SJCRH30 (cell line): ENCODE measurements around the gene TMED10. TPM values are rescaled to one million over a fixed set of nuclear protein-coding genes. Genes with fewer than 3 reads are reported as not detected.

Source experiments
- DNase-seq, 2 experiments: peaks; one replicate each; pipeline ENCODE4 v3.0.0-alpha.2; 2015 to 2020
- H3K27ac ChIP-seq: fragments of 250-450 bp; sonication (Bioruptor Pico); 2 replicates; pipeline ENCODE4 v1.5.1; 2020; ENCODE audit warnings: mild to moderate bottlenecking, moderate library complexity
- H3K27me3 ChIP-seq: fragments of 250-450 bp; sonication (Bioruptor Pico); 2 replicates; pipeline ENCODE4 v1.5.1; 2020; ENCODE audit warnings: mild to moderate bottlenecking, moderate library complexity
- H3K36me3 ChIP-seq: fragments of 250-450 bp; sonication (Bioruptor Pico); 2 replicates; pipeline ENCODE4 v1.5.1; 2020; ENCODE audit warnings: mild to moderate bottlenecking, moderate library complexity
- H3K4me1 ChIP-seq: fragments of 250-450 bp; sonication (Bioruptor Pico); 2 replicates; pipeline ENCODE4 v1.5.1; 2020; ENCODE audit warnings: mild to moderate bottlenecking, moderate library complexity
- H3K4me3 ChIP-seq: fragments of 250-450 bp; sonication (Bioruptor Pico); 2 replicates; pipeline ENCODE4 v1.5.1; 2020; ENCODE audit warnings: mild to moderate bottlenecking, moderate library complexity
- H3K9me3 ChIP-seq: fragments of 250-450 bp; sonication (Bioruptor Pico); replicated peaks from 2 replicates; pipeline ENCODE4 v1.5.1; 2020; ENCODE audit warnings: mild to moderate bottlenecking, moderate library complexity
- total RNA-seq: library from RNA; depleted of rRNA; stranded (reverse); fragments of >200 nt; shearing (Covaris generic); gene quantifications from 2 replicates; pipeline ENCODE4 v1.2.3, GENCODE V29; 2014; rRNA removed

The TMED10 gene
- 119 and 123 TPM in 2 replicates for total RNA-seq

DNA sequence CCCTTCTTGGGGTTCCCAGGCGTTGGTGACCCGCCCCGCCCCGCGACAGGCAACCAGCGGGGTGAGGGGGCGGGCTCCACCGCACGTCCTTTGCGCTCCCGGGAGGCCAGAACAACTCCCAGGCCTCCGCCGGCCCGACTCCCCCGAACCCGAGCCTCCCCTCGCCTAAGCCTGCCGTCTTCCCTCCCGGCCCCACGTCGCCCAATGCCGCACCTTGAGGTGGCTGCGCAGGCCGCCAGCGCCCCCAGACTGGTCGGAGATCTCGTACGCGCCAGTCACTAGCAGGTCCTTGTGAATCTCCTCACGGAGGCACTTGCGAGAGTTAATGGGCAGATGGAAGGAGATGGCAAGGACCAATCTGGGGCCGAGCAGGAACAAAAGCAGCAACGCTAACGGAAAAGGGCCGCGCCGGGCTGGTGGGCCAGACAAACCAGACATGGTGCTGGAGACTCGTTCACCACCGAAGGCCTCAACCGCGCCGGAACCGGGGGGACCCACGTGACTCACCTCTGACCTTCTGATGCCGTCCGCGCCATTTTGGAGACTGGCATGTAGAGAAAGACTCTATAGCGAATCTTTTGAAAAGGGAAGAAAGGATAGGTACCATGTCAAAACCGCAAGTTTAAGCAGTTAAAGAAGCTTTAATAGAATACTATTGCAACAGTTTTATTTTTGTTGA lies at the start of gene TMED10:
TSS of gene TMED10 (minus strand) at position 471 of the 679 bp plus-strand sequence. CDS start at position 438, 33 bp downstream.
- Histone ChIP-seq H3K36me3 (no peaks in the 10 kb centered on the region), H3K27ac (peak within 1 kb of the TSS; percentile 89), H3K4me1 (peaks cover 4% of the 10 kb centered on the region), H3K9me3 (no peaks in the 10 kb centered on the region), H3K27me3 (no peaks in the 10 kb centered on the region), H3K4me3 (peak within 1 kb of the TSS; percentile 78)
- peak; percentile 87 to 92 for DNase-seq

DNA sequence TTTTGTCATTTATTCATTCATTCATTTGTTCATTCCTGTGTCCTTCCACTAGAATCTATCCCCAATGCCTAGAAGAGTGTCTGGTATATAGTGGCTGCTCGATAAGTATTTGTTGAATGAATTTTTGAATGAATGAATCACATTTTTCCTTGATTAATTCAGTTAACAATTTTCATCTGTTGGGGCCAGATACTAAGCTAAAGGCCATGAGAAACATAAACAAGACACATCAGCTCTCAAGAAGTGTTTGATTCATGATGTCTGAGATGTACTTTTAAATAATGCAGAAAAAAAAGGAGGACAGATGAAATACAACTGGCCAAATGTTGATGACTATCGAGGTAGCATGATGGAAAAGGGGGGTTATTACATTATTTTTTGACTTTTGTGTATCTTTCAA lies 48.1 kb upstream of the TMED10 start:
- Histone ChIP-seq H3K36me3 (no peaks in the 10 kb centered on the region), H3K4me3 (no peak overlapping the region), H3K4me1 (peaks cover 9% of the 10 kb centered on the region), H3K9me3 (no peaks in the 10 kb centered on the region), H3K27me3 (no peaks in the 10 kb centered on the region), H3K27ac (no peak overlapping the region)
- DNase-seq: no peak

DNA sequence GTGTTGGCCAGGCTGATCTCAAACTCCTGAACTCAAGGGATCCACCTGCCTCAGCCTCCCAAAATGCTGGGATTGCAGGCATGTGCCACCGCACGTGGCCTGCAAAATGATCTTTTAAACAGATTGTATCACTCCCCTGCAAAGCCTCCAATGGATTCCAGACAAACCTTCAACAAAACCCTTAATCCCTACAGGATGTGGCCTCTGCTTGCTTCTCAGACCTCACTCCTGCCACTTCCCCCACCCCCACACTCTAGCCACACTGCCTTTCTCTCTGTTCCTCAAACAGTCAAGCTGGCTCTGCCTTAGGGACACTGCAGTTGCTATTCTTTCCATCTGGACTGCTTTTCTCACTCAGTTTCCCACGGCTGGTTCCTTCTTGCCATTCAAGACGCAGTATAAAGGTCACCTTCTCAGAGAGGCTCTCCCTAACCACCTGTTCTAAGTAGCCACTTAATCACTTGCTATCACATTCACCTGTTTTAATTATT lies 47.3 kb upstream of the TMED10 start:
- H3K4me1 ChIP-seq: peaks cover 9% of the 10 kb centered on the region
- no peaks in the 10 kb centered on the region for H3K36me3 ChIP-seq
- no peak overlapping the region for H3K27ac ChIP-seq
- H3K9me3 ChIP-seq: no peaks in the 10 kb centered on the region
- H3K27me3 ChIP-seq: no peaks in the 10 kb centered on the region
- peak; percentile 73 to 78 for DNase-seq
- no peak overlapping the region for H3K4me3 ChIP-seq

DNA sequence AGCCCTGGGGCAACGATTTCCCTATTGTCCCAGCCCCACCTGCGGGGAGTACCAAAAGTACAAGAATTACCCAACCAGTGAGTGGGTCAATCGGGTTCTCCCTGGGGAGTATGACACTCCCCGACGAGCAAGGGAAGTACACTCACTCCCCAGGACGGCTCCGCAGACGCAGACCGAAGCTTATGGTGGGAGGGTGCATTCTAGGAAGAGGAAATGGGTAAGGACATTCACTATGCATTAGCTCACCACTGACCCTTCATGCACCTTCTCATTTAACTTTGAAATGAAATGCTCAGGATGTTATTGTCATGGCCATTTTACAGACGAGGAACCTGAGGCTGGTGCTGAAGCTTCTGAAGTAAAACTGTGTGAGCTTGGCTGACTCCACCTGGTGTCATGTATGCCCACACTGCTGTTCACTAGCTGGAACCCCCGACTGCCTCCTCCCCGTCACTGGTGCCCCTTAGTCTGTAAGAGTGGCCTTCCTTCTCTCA lies 45.8 kb upstream of the TMED10 start:
- no peak overlapping the region for H3K4me3 ChIP-seq
- H3K27me3 ChIP-seq: no peaks in the 10 kb centered on the region
- H3K27ac ChIP-seq: no peak overlapping the region
- peaks cover 9% of the 10 kb centered on the region for H3K4me1 ChIP-seq
- peak in 1 of 2 experiments; percentile 16 for DNase-seq
- no peaks in the 10 kb centered on the region for H3K9me3 ChIP-seq
- H3K36me3 ChIP-seq: no peaks in the 10 kb centered on the region

DNA sequence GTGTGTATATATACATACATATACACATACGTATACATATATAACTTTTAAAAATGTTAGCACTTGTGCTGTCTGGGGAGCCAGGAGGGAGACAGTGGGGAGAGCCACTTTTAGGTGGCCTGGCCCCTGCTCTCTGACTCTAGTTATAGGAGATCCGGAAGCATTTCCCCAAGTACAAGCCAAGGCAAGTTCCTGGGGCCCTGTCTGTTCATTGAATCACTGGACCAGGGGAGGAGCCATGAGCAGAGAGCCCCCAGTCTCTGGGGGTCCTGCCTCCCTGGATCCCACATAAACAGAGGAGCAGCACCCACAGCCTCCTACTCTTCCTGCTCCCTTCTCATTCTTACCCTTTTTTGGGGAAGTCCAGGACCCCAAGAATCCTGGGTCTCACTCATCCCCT lies 45.4 kb upstream of the TMED10 start:
- H3K27me3 ChIP-seq: no peaks in the 10 kb centered on the region
- no peak overlapping the region for H3K27ac ChIP-seq
- H3K4me3 ChIP-seq: no peak overlapping the region
- DNase-seq: no peak
- H3K4me1 ChIP-seq: peaks cover 9% of the 10 kb centered on the region
- no peaks in the 10 kb centered on the region for H3K36me3 ChIP-seq
- H3K9me3 ChIP-seq: no peaks in the 10 kb centered on the region

DNA sequence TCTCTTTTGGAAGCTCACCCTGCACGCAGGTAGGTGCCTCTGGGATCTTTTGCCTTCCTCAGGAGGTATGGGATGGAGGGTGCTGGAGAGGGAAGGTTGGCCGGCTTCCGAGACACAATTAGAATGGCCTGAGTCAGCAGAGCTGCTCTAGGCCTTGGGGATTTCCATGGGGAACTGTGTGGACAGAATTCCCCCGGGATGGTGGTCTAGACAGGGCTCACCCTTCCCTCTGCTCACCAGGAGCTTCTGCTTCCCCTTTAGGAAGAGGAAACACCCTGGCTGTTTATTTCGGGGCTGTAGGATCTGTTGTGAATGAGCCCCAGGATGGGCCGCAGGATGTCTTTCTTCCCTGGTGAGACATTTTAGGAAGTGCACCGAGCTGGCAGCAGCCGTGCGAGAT lies 43.7 kb upstream of the TMED10 start:
- peaks cover 9% of the 10 kb centered on the region for H3K4me1 ChIP-seq
- no peak overlapping the region for H3K4me3 ChIP-seq
- no peak for DNase-seq
- no peaks in the 10 kb centered on the region for H3K36me3 ChIP-seq
- no peaks in the 10 kb centered on the region for H3K27me3 ChIP-seq
- no peak overlapping the region for H3K27ac ChIP-seq
- no peaks in the 10 kb centered on the region for H3K9me3 ChIP-seq

DNA sequence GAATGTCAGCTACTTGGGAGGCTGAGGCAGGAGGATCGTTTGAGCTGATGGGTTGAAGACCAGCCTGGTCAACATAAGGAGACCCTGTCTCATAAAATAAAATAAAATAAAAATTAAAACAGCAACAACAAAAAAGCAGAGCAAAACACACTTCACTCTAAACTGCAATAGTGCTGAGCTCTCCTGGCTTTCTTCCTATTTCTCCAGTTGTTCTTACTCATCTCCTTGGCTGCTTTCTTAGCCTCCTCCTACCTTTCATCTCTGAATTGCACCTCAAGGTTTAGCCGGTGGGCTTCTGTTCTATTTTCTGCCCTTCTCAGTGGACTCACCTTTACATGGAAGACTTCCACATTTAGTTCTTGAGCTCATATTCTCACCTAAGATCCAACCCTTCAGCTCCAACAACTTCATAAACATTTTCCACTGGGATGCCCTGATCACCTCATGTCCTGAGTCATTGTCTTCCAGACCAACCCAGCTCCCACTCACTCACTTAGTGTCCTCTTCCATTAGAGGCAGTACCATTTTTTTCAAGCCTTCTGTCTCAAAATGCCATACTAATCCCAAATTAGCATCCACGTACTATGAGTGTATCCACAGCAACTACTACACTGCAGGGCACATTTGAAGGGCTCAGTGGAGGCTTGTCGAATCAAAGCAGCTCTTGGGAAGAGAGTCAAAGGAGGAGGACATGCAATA lies 41.2 kb upstream of the TMED10 start:
- H3K27me3 ChIP-seq: no peaks in the 10 kb centered on the region
- no peak for DNase-seq
- H3K36me3 ChIP-seq: no peaks in the 10 kb centered on the region
- H3K27ac ChIP-seq: no peak overlapping the region
- no peaks in the 10 kb centered on the region for H3K9me3 ChIP-seq
- peaks cover 3% of the 10 kb centered on the region; the same call in 1 of the 2 replicates for H3K4me1 ChIP-seq
- no peak overlapping the region for H3K4me3 ChIP-seq

DNA sequence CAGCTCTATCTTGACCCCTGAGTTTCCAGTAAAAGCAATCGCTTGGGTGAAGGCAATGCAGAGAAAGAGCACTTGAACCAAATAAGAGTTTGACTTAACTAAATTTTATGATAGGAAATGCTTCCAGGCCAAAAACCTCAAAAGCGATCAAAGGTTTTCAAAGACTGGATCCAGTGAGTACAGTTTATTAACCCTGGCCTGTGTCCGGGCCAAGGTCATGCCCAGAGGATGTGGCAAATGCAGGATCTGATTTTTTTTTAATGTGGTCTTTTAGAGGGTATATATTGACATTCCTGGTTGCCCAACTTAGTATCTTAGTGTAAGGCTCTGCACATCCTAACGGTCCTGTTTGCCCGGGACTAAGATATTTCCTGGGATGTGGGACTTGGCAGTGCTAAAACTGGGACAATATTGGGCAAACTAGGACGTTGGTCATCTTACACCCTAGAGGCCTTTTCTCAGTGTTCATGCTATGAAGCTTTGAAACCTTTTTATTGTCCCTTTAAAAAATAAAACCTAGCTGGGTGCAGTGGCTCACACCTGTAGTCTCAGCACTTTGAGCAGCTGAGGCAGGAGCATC lies 40.1 kb upstream of the TMED10 start:
- no peak for DNase-seq
- Histone ChIP-seq H3K4me1 (peaks cover 3% of the 10 kb centered on the region; the same call in 1 of the 2 replicates), H3K27ac (no peak overlapping the region), H3K9me3 (no peaks in the 10 kb centered on the region), H3K4me3 (no peak overlapping the region), H3K36me3 (no peaks in the 10 kb centered on the region), H3K27me3 (no peaks in the 10 kb centered on the region)

DNA sequence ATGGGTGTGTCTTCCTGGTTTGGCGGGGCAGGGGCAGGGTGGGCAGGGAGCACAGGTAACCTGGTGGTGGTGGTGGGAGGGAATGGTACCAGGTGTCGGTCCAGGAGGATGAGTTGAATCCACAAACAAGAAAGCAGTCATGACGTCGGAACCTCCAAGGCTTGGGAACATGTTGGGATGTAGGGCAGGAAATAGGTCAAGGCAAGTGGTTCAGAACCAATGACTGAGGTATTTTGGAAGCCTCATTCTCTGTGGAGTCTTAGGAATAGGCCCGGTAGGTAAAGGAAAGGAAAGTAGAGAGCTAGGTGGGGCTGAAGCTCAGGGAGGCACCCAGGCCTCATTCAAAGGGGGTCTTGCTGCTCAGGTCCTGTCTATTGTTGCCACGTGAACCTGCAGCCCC lies 39.1 kb upstream of the TMED10 start:
- Histone ChIP-seq H3K4me3 (no peak overlapping the region), H3K27ac (no peak overlapping the region), H3K36me3 (no peaks in the 10 kb centered on the region), H3K9me3 (no peaks in the 10 kb centered on the region), H3K4me1 (peaks cover 3% of the 10 kb centered on the region; the same call in 1 of the 2 replicates), H3K27me3 (no peaks in the 10 kb centered on the region)
- no peak for DNase-seq

DNA sequence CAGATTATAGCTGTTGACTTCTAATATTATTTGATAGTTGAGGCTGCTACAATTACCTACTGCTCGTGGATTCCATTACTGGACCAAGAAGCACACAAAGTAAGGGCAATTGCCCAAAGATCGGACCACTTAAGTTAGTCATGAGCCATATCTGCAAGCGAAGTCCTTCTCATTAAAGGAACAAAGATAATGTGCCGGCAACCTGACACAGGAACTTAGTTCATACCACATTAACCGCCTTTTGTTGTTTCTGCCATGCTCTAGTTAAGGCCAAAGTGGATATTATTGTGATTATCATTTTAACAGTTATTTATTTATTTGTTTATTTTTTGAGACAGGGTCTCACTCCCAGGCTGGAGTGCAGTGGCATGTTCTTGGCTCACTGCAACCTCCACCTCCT lies 38.1 kb upstream of the TMED10 start:
- Histone ChIP-seq H3K4me1 (peaks cover 3% of the 10 kb centered on the region; the same call in 1 of the 2 replicates), H3K27me3 (no peaks in the 10 kb centered on the region), H3K4me3 (no peak overlapping the region), H3K27ac (no peak overlapping the region), H3K36me3 (no peaks in the 10 kb centered on the region), H3K9me3 (no peaks in the 10 kb centered on the region)
- DNase-seq: no peak

DNA sequence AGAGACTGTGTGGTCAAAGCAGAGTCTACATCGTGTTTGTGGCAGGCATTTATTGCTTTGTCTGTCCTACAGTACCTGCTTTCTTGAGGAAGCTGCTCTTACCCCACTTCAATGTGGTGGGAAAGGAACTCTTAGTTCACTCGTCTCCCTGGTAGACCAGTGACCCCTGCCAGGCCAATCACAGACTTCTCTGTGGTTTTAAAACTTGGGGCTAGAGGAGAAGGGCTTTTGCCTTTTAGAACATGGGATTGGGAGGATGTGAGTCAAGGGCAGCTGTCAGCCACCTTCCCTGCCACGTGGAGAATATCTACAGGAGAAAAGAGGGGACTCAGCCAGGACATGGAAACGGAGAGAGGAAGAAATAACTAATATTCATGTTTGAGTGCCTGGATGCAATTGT lies 36.8 kb upstream of the TMED10 start:
- Histone ChIP-seq H3K27me3 (no peaks in the 10 kb centered on the region), H3K4me3 (no peak overlapping the region), H3K4me1 (peaks cover 3% of the 10 kb centered on the region; the same call in 1 of the 2 replicates), H3K36me3 (no peaks in the 10 kb centered on the region), H3K27ac (no peak overlapping the region), H3K9me3 (no peaks in the 10 kb centered on the region)
- DNase-seq: peak in 1 of 2 experiments; percentile 23

DNA sequence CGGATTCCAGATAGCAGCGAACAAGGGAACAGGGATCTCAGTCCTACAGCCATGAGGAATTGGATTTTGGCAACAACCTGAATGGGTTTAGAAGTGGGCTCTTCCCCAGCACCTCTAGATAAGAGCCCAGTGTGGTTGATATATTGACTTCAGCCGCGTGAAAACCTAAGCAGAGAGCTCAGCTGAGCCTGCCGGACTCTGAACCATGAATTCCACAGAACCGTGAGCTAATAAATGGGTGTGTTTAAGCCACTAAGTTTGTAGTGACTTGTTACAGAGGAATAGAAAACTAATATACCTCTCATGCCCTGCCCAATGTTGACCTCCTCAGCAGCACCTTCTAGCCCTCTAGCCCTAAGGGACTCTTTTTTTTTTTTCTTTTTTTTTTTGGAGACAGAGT lies 32.4 kb upstream of the TMED10 start:
- no peak overlapping the region for H3K4me3 ChIP-seq
- DNase-seq: no peak
- no peaks in the 10 kb centered on the region; the same call in 1 of the 2 replicates for H3K27me3 ChIP-seq

DNA sequence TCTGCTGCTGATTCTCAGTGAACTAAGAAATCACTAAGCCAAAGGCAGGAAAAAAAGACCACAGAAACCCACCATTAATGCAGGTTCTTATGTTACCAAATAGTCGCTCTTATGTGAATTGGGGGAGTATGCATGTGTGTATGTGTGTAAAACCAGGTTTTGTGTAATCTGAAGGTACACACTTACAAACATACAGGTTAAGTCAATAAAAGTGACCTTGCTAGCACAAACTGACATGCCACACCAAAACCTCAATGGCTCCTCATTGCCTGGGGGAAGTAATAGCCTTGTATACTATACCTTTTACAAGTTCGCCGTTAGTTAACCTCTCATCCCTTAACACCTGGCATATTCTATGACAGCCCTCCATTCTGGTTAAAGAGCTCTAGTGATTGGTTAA lies 29.8 kb upstream of the TMED10 start:
- no peak for DNase-seq
- no peak overlapping the region for H3K4me3 ChIP-seq
- no peaks in the 10 kb centered on the region for H3K36me3 ChIP-seq
- H3K4me1 ChIP-seq: no peaks in the 10 kb centered on the region
- H3K9me3 ChIP-seq: no peaks in the 10 kb centered on the region
- no peak overlapping the region for H3K27ac ChIP-seq
- no peaks in the 10 kb centered on the region; the same call in 1 of the 2 replicates for H3K27me3 ChIP-seq

More for the DNA sequence above, 32.4 kb upstream of the TMED10 start:
- Histone ChIP-seq H3K27ac (no peak overlapping the region), H3K9me3 (no peaks in the 10 kb centered on the region), H3K4me1 (peaks cover 3% of the 10 kb centered on the region; the same call in 1 of the 2 replicates), H3K36me3 (no peaks in the 10 kb centered on the region)

DNA sequence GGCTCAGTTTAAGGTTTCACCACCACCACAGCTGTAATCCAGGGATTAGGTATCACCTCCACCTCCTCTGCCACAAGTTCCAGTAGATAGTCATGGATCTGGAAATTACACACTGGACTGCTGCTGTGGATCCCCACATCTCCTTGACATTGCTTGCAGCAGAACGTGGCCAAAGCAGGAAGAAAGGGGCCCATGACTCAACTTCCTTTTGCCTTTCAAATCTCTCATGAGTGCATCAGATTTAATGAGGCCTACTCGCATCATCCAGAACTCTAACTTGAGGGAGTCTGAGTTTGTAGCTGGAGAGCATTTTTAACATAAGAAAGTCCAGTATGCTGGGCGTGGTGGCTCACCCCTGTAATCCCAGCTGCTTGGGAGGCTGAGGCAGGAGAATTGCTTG lies 29.2 kb upstream of the TMED10 start:
- Histone ChIP-seq H3K9me3 (no peaks in the 10 kb centered on the region), H3K4me1 (no peaks in the 10 kb centered on the region), H3K27me3 (no peaks in the 10 kb centered on the region; the same call in 1 of the 2 replicates), H3K27ac (no peak overlapping the region), H3K4me3 (no peak overlapping the region), H3K36me3 (no peaks in the 10 kb centered on the region)
- DNase-seq: peak in 1 of 2 experiments; percentile 28

DNA sequence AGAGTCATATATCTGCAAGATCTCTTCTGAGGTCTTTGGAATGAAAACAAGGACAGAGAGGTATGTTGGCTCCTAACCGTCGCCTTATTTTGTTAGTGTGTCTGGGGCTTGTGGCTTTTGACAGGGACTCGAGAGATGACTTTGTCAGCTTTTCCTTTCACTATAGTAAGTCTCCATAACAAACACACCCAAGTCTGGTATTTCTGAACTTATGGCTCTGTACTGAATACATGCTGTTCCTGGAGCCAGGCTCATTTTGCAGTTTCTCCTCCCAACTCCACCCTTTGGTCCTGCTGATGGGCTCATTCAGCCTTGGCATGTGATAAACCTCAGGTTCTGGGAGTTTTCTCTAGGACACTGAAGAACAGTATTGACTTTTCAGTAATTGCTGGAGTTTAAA lies 27.7 kb upstream of the TMED10 start:
- Histone ChIP-seq H3K4me1 (no peaks in the 10 kb centered on the region), H3K4me3 (no peak overlapping the region), H3K27ac (no peak overlapping the region), H3K36me3 (no peaks in the 10 kb centered on the region), H3K27me3 (no peaks in the 10 kb centered on the region; the same call in 1 of the 2 replicates), H3K9me3 (no peaks in the 10 kb centered on the region)
- no peak for DNase-seq
